ENCODE measurements around the gene ESR1. TPM values are rescaled to one million over a fixed set of nuclear protein-coding genes. Genes with fewer than 3 reads are reported as not detected.
"Not testable (repeated sequence)": the region's sequence is repeated elsewhere in the genome, so short reads cannot be mapped to it uniquely, and the experiment has no call there.

The ESR1 gene
- total RNA-seq, 1 experiment from 2014 or later = 4.1 TPM

DNA sequence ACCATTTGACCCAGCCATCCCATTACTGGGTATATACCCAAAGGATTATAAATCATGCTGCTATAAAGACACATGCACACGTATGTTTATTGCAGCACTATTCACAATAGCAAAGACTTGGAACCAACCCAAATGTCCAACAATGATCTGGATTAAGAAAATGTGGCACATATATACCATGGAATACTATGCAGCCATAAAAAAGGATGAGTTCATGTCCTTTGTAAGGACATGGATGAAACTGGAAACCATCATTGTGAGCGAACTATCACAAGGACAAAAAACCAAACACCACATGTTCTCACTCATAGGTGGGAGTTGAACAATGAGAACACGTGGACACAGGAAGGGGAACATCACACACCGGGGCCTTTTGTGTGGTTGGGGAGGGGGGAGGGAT is 226.3 kb downstream of the ESR1 start:
- not testable (repeated sequence) for H3K27me3 ChIP-seq (ENCODE audit: low read length); H3K36me3 ChIP-seq (ENCODE audit: insufficient read depth, low read length); H3K9me3 ChIP-seq (ENCODE audit: low read length); H3K9ac ChIP-seq (ENCODE audit: low read length); H3K4me2 ChIP-seq (ENCODE audit: low read depth, low read length, poor library complexity, severe bottlenecking); H3K27ac ChIP-seq (ENCODE audit: low read length); H3K4me3 ChIP-seq (ENCODE audit: low read length); H4K20me1 ChIP-seq (ENCODE audit: insufficient read depth, low read depth, low read length); H3K9me2 ChIP-seq (replicated peaks; ENCODE audit: insufficient read depth, low read length); DNase-seq; H3K4me1 ChIP-seq (ENCODE audit: low read length); H3K79me2 ChIP-seq (ENCODE audit: low read length); H2AFZ ChIP-seq (ENCODE audit: low read length)

DNA sequence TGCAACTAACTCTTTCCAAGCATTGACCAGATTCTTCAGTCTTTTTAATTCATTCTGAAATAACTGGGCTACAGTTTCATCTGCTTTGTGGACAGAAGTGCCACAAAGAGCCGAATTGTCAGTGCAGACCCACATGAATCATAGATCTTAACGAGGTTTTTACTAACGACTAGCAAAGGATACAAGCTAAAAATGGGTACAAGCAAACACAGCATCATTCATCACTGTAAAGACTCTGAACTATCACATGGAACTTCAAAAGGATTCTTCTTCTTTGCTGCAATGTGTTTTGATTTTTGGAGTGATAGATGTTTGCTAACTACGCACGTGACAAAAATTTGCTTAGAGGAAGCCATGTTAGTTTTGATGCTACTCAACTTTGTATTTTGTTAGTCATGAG is 227.1 kb downstream of the ESR1 start:
- Histone ChIP-seq H3K4me1 (ENCODE audit: low read length) (no peaks in the 10 kb centered on the region), H3K27ac (ENCODE audit: low read length) (no peak overlapping the region), H3K9me2 (replicated peaks; ENCODE audit: insufficient read depth, low read length) (no peaks in the 10 kb centered on the region), H2AFZ (ENCODE audit: low read length) (no peak overlapping the region), H3K4me3 (ENCODE audit: low read length) (no peak overlapping the region), H3K9me3 (ENCODE audit: low read length) (no peaks in the 10 kb centered on the region), H3K4me2 (ENCODE audit: low read depth, low read length, poor library complexity, severe bottlenecking) (no peak overlapping the region), H4K20me1 (ENCODE audit: insufficient read depth, low read depth, low read length) (no peaks in the 10 kb centered on the region), H3K79me2 (ENCODE audit: low read length) (no peaks in the 10 kb centered on the region), H3K27me3 (ENCODE audit: low read length) (no peaks in the 10 kb centered on the region), H3K9ac (ENCODE audit: low read length) (no peak overlapping the region), H3K36me3 (ENCODE audit: insufficient read depth, low read length) (no peaks in the 10 kb centered on the region)
- no peak for DNase-seq

DNA sequence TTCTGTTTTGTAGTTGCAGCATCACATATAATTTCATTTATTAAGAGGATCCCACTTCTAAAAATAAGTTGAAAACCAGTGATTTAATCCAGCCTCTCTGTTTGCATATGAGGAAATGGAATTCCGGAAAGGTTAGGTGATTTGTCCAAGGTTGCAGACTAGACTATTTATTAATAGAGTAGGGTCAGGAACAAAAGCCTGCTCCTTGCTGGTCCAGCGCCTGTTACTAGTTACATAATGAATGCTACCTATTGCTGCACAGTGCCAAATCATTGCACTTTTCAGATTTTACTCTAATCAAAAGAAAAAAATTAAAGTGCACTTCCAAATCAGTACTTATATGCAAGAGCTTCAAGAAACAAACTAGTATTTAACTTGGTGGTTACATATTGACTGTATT is 238.6 kb downstream of the ESR1 start:
- no peak overlapping the region for H3K9ac ChIP-seq (ENCODE audit: low read length)
- H3K4me3 ChIP-seq (ENCODE audit: low read length) = no peak overlapping the region
- H2AFZ ChIP-seq (ENCODE audit: low read length) = no peak overlapping the region
- H3K9me2 ChIP-seq (replicated peaks; ENCODE audit: insufficient read depth, low read length) = no peaks in the 10 kb centered on the region
- no peaks in the 10 kb centered on the region for H4K20me1 ChIP-seq (ENCODE audit: insufficient read depth, low read depth, low read length)
- H3K36me3 ChIP-seq (ENCODE audit: insufficient read depth, low read length) = no peaks in the 10 kb centered on the region
- H3K27me3 ChIP-seq (ENCODE audit: low read length) = no peaks in the 10 kb centered on the region
- no peak overlapping the region for H3K27ac ChIP-seq (ENCODE audit: low read length)
- H3K4me2 ChIP-seq (ENCODE audit: low read depth, low read length, poor library complexity, severe bottlenecking) = no peak overlapping the region
- H3K79me2 ChIP-seq (ENCODE audit: low read length) = no peaks in the 10 kb centered on the region
- H3K9me3 ChIP-seq (ENCODE audit: low read length) = no peaks in the 10 kb centered on the region
- H3K4me1 ChIP-seq (ENCODE audit: low read length) = peaks cover 3% of the 10 kb centered on the region
- DNase-seq = no peak

DNA sequence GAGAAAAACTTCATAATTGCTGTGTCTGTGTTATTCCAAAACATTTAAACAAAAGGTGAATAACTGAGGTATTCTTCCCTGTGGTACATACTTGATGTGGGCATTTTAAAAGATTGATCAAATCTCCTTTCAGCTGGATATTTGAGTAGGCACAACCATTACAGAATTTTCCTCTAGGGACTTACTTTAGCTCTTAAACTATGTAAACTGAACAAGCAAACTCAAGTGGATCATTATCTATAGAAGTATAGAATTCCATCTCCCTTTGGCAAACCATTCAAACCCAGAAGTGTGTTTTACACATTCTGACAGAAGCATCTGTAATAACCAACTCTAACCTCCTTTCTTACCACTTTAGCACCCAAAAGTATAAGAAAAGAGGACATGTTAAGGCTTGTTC is 241.4 kb downstream of the ESR1 start:
- Histone ChIP-seq H4K20me1 (ENCODE audit: insufficient read depth, low read depth, low read length) (no peaks in the 10 kb centered on the region), H3K4me1 (ENCODE audit: low read length) (peaks cover 6% of the 10 kb centered on the region), H3K9me2 (replicated peaks; ENCODE audit: insufficient read depth, low read length) (no peaks in the 10 kb centered on the region), H3K4me2 (ENCODE audit: low read depth, low read length, poor library complexity, severe bottlenecking) (no peak overlapping the region), H3K27ac (ENCODE audit: low read length) (no peak overlapping the region), H3K27me3 (ENCODE audit: low read length) (no peaks in the 10 kb centered on the region), H3K4me3 (ENCODE audit: low read length) (no peak overlapping the region), H2AFZ (ENCODE audit: low read length) (no peak overlapping the region), H3K36me3 (ENCODE audit: insufficient read depth, low read length) (no peaks in the 10 kb centered on the region), H3K9me3 (ENCODE audit: low read length) (no peaks in the 10 kb centered on the region), H3K9ac (ENCODE audit: low read length) (no peak overlapping the region), H3K79me2 (ENCODE audit: low read length) (no peaks in the 10 kb centered on the region)
- DNase-seq = no peak

DNA sequence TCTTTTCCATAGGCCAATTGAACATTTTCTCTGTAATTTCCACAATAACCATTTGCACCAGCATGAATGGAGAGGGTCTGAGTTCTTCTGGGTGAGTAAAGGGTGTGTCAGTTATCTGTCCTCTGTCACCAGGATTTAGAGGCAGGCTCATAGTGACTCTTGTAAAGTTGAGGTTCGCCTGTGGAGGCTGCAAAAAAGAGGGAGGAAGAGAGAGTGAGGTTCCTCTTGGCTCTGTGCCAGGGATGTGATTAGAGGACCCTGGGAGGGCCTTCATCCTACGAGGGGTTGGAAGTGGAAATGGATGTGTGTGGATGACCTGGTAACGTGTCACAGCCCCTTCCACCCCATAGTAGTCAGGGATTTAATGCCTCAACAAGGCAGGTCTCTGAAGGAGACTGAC is 242.0 kb downstream of the ESR1 start:
- Histone ChIP-seq H3K4me1 (ENCODE audit: low read length) (peaks cover 6% of the 10 kb centered on the region), H3K27me3 (ENCODE audit: low read length) (no peaks in the 10 kb centered on the region), H4K20me1 (ENCODE audit: insufficient read depth, low read depth, low read length) (no peaks in the 10 kb centered on the region), H3K79me2 (ENCODE audit: low read length) (no peaks in the 10 kb centered on the region), H3K36me3 (ENCODE audit: insufficient read depth, low read length) (no peaks in the 10 kb centered on the region), H3K9me2 (replicated peaks; ENCODE audit: insufficient read depth, low read length) (no peaks in the 10 kb centered on the region), H3K27ac (ENCODE audit: low read length) (no peak overlapping the region), H3K9me3 (ENCODE audit: low read length) (no peaks in the 10 kb centered on the region), H3K9ac (ENCODE audit: low read length) (no peak overlapping the region), H2AFZ (ENCODE audit: low read length) (no peak overlapping the region), H3K4me3 (ENCODE audit: low read length) (no peak overlapping the region), H3K4me2 (ENCODE audit: low read depth, low read length, poor library complexity, severe bottlenecking) (no peak overlapping the region)
- DNase-seq = no peak

DNA sequence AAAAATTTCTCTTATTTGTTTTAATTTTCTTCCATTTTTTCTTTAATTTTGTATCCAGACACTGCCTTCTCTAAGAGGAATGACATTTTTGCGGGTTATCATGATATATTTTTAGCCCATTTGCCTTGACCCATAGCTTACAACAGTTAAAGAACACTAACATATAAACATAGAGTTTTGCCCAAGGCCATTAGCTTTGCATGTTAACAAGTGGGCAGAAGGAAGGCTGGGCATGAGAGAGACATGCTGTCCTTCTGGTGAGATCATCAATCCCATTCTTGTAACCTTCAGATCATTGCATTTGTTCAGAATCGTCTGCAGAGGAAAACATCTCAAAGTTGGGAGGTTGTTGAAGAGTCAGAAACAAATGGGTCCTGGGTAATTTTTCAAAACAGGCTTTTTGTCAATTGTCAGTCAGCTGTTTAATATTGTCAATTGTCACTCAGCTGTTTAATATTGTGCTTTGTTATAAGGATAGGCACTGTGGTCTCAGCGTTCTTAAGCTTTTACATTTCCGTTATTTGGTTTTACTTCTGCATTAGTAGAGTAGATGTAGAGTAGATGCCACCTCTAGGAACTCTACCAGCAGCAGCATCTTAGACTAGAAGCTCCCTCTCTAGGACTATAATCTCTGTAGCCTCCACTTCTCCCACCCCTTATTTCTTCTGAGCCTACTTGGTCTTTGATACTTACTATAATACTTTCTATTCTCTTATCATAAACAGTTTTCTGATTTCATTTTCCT is 243.1 kb downstream of the ESR1 start:
- peak; percentile 62 for DNase-seq
- Histone ChIP-seq H4K20me1 (ENCODE audit: insufficient read depth, low read depth, low read length) (no peaks in the 10 kb centered on the region), H2AFZ (ENCODE audit: low read length) (no peak overlapping the region), H3K79me2 (ENCODE audit: low read length) (no peaks in the 10 kb centered on the region), H3K4me2 (ENCODE audit: low read depth, low read length, poor library complexity, severe bottlenecking) (no peak overlapping the region), H3K4me1 (ENCODE audit: low read length) (peaks cover 6% of the 10 kb centered on the region), H3K4me3 (ENCODE audit: low read length) (no peak overlapping the region), H3K27ac (ENCODE audit: low read length) (no peak overlapping the region), H3K36me3 (ENCODE audit: insufficient read depth, low read length) (no peaks in the 10 kb centered on the region), H3K9me3 (ENCODE audit: low read length) (no peaks in the 10 kb centered on the region), H3K9me2 (replicated peaks; ENCODE audit: insufficient read depth, low read length) (no peaks in the 10 kb centered on the region), H3K27me3 (ENCODE audit: low read length) (no peaks in the 10 kb centered on the region), H3K9ac (ENCODE audit: low read length) (no peak overlapping the region)

DNA sequence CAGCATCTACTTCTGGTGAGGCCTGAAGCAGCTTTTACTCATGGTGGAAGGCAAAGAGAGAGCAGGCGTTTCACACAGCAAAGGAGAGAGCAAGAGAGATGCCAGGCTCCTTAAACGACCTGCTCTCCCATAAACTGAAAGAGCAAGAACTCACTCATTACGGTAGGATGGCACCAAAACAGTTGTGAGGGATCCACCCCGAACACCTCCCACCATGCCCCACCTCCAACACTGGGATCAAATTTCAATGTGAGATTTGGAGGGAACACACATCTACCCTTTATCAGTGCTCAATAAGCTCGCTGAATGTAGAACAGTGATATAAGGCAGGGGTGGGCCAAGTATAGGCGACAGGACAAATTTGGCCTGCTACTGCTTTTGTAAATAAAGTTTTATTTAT is 244.6 kb downstream of the ESR1 start:
- Histone ChIP-seq H3K79me2 (ENCODE audit: low read length) (no peaks in the 10 kb centered on the region), H3K9ac (ENCODE audit: low read length) (no peak overlapping the region), H2AFZ (ENCODE audit: low read length) (no peak overlapping the region), H3K4me3 (ENCODE audit: low read length) (no peak overlapping the region), H3K4me2 (ENCODE audit: low read depth, low read length, poor library complexity, severe bottlenecking) (no peak overlapping the region), H3K9me2 (replicated peaks; ENCODE audit: insufficient read depth, low read length) (no peaks in the 10 kb centered on the region), H3K36me3 (ENCODE audit: insufficient read depth, low read length) (no peaks in the 10 kb centered on the region), H3K27me3 (ENCODE audit: low read length) (no peaks in the 10 kb centered on the region), H3K4me1 (ENCODE audit: low read length) (peaks cover 6% of the 10 kb centered on the region), H3K27ac (ENCODE audit: low read length) (no peak overlapping the region), H3K9me3 (ENCODE audit: low read length) (no peaks in the 10 kb centered on the region), H4K20me1 (ENCODE audit: insufficient read depth, low read depth, low read length) (no peaks in the 10 kb centered on the region)
- no peak for DNase-seq

DNA sequence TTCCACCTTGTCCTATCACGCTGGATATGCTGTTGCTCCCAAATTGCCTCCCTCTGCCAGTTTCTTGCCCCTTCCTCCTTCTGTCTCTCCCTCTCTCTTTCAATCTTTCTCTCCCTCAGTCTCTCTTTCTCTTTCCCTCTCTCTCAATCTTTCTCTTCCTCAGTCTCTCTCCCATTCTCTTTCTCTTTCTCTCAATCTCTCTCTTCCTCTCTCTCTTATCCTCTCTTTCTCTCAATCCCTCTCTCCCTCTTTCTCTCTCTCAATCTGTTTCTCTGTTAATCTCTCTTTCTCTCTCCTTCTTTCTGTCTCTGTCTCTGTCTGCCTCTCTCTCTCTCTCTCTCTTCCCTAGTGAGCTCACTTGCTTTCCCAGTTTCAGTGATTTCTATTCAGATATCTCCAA is 245.8 kb downstream of the ESR1 start:
- no peak overlapping the region for H3K4me2 ChIP-seq (ENCODE audit: low read depth, low read length, poor library complexity, severe bottlenecking)

More for the DNA sequence above, 245.8 kb downstream of the ESR1 start:
- Histone ChIP-seq H3K4me3 (ENCODE audit: low read length) (no peak overlapping the region), H4K20me1 (ENCODE audit: insufficient read depth, low read depth, low read length) (no peaks in the 10 kb centered on the region), H3K27ac (ENCODE audit: low read length) (no peak overlapping the region), H3K27me3 (ENCODE audit: low read length) (no peaks in the 10 kb centered on the region), H2AFZ (ENCODE audit: low read length) (no peak overlapping the region), H3K9me3 (ENCODE audit: low read length) (no peaks in the 10 kb centered on the region), H3K4me1 (ENCODE audit: low read length) (peaks cover 6% of the 10 kb centered on the region), H3K9me2 (replicated peaks; ENCODE audit: insufficient read depth, low read length) (no peaks in the 10 kb centered on the region), H3K36me3 (ENCODE audit: insufficient read depth, low read length) (no peaks in the 10 kb centered on the region), H3K9ac (ENCODE audit: low read length) (no peak overlapping the region), H3K79me2 (ENCODE audit: low read length) (no peaks in the 10 kb centered on the region)
- DNase-seq = no peak

All from Karpas-422 (cell line).